ENCODE results near the gene MRPL2. TPM values are rescaled to one million over a fixed set of nuclear protein-coding genes. Genes with fewer than 3 reads are reported as not detected.

The MRPL2 gene
- total and polyA plus RNA-seq, 4 donors = 19.6 to 73.9 (median 44.7) TPM

- WGBS = 97% methylated on average over 11 of the region's 11 CpGs
- Histone ChIP-seq H3K27me3 (ENCODE audit: control insufficient read depth in 4 of 4, insufficient read depth in 4 of 4, low read length in 3 of 4) (no peaks in the 10 kb centered on the region), H3K27ac (ENCODE audit: low read depth in 1 of 2, low read length in 2 of 2) (no peak overlapping the region), H3K4me1 (ENCODE audit: control insufficient read depth in 4 of 4, insufficient read depth in 4 of 4, low read length in 3 of 4) (no peaks in the 10 kb centered on the region), H3K9me3 (ENCODE audit: control insufficient read depth in 4 of 4, low read length in 3 of 4) (no peaks in the 10 kb centered on the region), H3K36me3 (ENCODE audit: control insufficient read depth in 4 of 4, insufficient read depth in 3 of 4, low read depth in 1 of 4, low read length in 3 of 4) (peaks cover 2 to 43% (median 27%) of the 10 kb centered on the region in 4 donors), H3K4me3 (ENCODE audit: low read depth in 1 of 3, low read length in 3 of 3) (no peak overlapping the region), H3K9ac (ENCODE audit: low read depth in 1 of 2, low read length in 2 of 2) (no peak overlapping the region)
- TF ChIP-seq FOXA2 (IDR thresholded peaks at IDR 0.05) (no peak), NR2F2 (IDR thresholded peaks at IDR 0.05) (no peak), JUND (IDR thresholded peaks at IDR 0.05) (no peak), ATF3 (IDR thresholded peaks at IDR 0.05) (no peak), CTCF (IDR thresholded peaks at IDR 0.05; ENCODE audit: low read depth, low read length, missing input control) (no peak), HNF4A (conservative IDR thresholded peaks at IDR 0.05) (no peak)
- no peak for DNase-seq (ENCODE audit: low spot score)
Measured at GRCh38 chr6:43006251-43006650, 53.0 kb downstream of the MRPL2 start.

GRCh38 chr6:43005844-43006243 lies 53.4 kb downstream of the MRPL2 start:
- 94% methylated on average over 5 of the region's 5 CpGs for WGBS
- Histone ChIP-seq H3K36me3 (ENCODE audit: control insufficient read depth in 4 of 4, insufficient read depth in 3 of 4, low read depth in 1 of 4, low read length in 3 of 4) (peaks cover 1 to 39% (median 26%) of the 10 kb centered on the region in 4 donors), H3K9me3 (ENCODE audit: control insufficient read depth in 4 of 4, low read length in 3 of 4) (no peaks in the 10 kb centered on the region), H3K27me3 (ENCODE audit: control insufficient read depth in 4 of 4, insufficient read depth in 4 of 4, low read length in 3 of 4) (no peaks in the 10 kb centered on the region), H3K9ac (ENCODE audit: low read depth in 1 of 2, low read length in 2 of 2) (no peak overlapping the region), H3K4me3 (ENCODE audit: low read depth in 1 of 3, low read length in 3 of 3) (no peak overlapping the region), H3K27ac (ENCODE audit: low read depth in 1 of 2, low read length in 2 of 2) (no peak overlapping the region), H3K4me1 (ENCODE audit: control insufficient read depth in 4 of 4, insufficient read depth in 4 of 4, low read length in 3 of 4) (no peaks in the 10 kb centered on the region)
- TF ChIP-seq JUND (IDR thresholded peaks at IDR 0.05) (no peak), EGR1 (IDR thresholded peaks at IDR 0.05; ENCODE audit: low read depth in 2 of 2) (no peak), RAD21 (IDR thresholded peaks at IDR 0.05) (no peak), NR2F2 (IDR thresholded peaks at IDR 0.05) (no peak), RXRA (IDR thresholded peaks at IDR 0.05) (no peak), HNF4G (IDR thresholded peaks at IDR 0.05) (no peak), ZBTB33 (IDR thresholded peaks at IDR 0.05) (no peak)
- no peak for DNase-seq (ENCODE audit: low spot score)

Other genes starting within 250 kb of the MRPL2 start
- gene RPL7L1, start 179.8 kb downstream of the MRPL2 start, total RNA-seq = 10 to 100 TPM; 51.9 to 63.8 TPM
- gene RPL7L1, start 179.8 kb downstream of the MRPL2 start, polyA plus RNA-seq = 10 to 100 TPM; 39.6 to 43.8 TPM
- 1 to 10 TPM in 1 of 2 donors, not detected in 1; 1.1 TPM for gene PTCRA, start 143.4 kb downstream of the MRPL2 start, total RNA-seq
- gene PTCRA, start 143.4 kb downstream of the MRPL2 start, polyA plus RNA-seq = under 1 TPM in 1 of 2 donors, not detected in 1; 0.63 TPM
- gene CNPY3, start 130.0 kb downstream of the MRPL2 start, total RNA-seq = 10 to 100 TPM; 17.2 to 18.0 TPM
- 10 to 100 TPM; 36.5 to 41.0 TPM for gene CNPY3, start 130.0 kb downstream of the MRPL2 start, polyA plus RNA-seq
- 100 to 1,000 TPM in 1 of 2 donors, 10 to 100 TPM in 1; 10.5 to 140 TPM for gene GNMT, start 98.7 kb downstream of the MRPL2 start, total RNA-seq
- gene GNMT, start 98.7 kb downstream of the MRPL2 start, polyA plus RNA-seq = 100 to 1,000 TPM; 119 to 163 TPM
- 10 to 100 TPM; 15.1 to 20.7 TPM for gene PEX6, start 80.3 kb downstream of the MRPL2 start, total RNA-seq
- gene PEX6, start 80.3 kb downstream of the MRPL2 start, polyA plus RNA-seq = 10 to 100 TPM in 1 of 2 donors, 1 to 10 TPM in 1; 5.4 to 15.4 TPM
- gene PPP2R5D, start 74.9 kb downstream of the MRPL2 start, total RNA-seq = 10 to 100 TPM; 12.9 to 13.9 TPM
- gene PPP2R5D, start 74.9 kb downstream of the MRPL2 start, polyA plus RNA-seq = 10 to 100 TPM in 1 of 2 donors, 1 to 10 TPM in 1; 6.7 to 13.5 TPM
- 10 to 100 TPM; 10.7 to 24.0 TPM for gene MEA1, start 45.5 kb downstream of the MRPL2 start, total RNA-seq
- 10 to 100 TPM; 37.2 to 50.3 TPM for gene MEA1, start 45.5 kb downstream of the MRPL2 start, polyA plus RNA-seq
- 10 to 100 TPM; 51.2 to 66.5 TPM for gene KLHDC3, start 45.2 kb downstream of the MRPL2 start, total RNA-seq
- 10 to 100 TPM; 30.9 to 49.9 TPM for gene KLHDC3, start 45.2 kb downstream of the MRPL2 start, polyA plus RNA-seq
- 10 to 100 TPM; 23.4 to 33.4 TPM for gene RRP36, start 37.8 kb downstream of the MRPL2 start, total RNA-seq
- gene RRP36, start 37.8 kb downstream of the MRPL2 start, polyA plus RNA-seq = 10 to 100 TPM; 26.0 to 26.4 TPM
- 10 to 100 TPM; 10.3 to 10.4 TPM for gene CUL7, start 5.6 kb downstream of the MRPL2 start, total RNA-seq
- gene CUL7, start 5.6 kb downstream of the MRPL2 start, polyA plus RNA-seq = 1 to 10 TPM; 2.2 to 5.2 TPM
- gene KLC4, start 197 bp upstream of the MRPL2 start, total RNA-seq = 10 to 100 TPM; 33.2 to 97.0 TPM
- 10 to 100 TPM; 44.4 to 47.4 TPM for gene KLC4, start 197 bp upstream of the MRPL2 start, polyA plus RNA-seq
- gene PTK7, start 16.9 kb upstream of the MRPL2 start, total RNA-seq = 10 to 100 TPM in 1 of 2 donors, 1 to 10 TPM in 1; 1.8 to 10.5 TPM
- under 1 TPM; 0.67 to 0.76 TPM for gene PTK7, start 16.9 kb upstream of the MRPL2 start, polyA plus RNA-seq
- 10 to 100 TPM in 1 of 2 donors, 1 to 10 TPM in 1; 7.1 to 11.7 TPM for gene SRF, start 111.8 kb upstream of the MRPL2 start, total RNA-seq
- 1 to 10 TPM; 2.0 to 7.1 TPM for gene SRF, start 111.8 kb upstream of the MRPL2 start, polyA plus RNA-seq
- 10 to 100 TPM in 1 of 2 donors, 1 to 10 TPM in 1; 7.5 to 21.8 TPM for gene CUL9, start 122.8 kb upstream of the MRPL2 start, total RNA-seq
- gene CUL9, start 122.8 kb upstream of the MRPL2 start, polyA plus RNA-seq = 1 to 10 TPM; 6.5 to 7.5 TPM
- gene DNPH1, start 170.0 kb upstream of the MRPL2 start, total RNA-seq = 10 to 100 TPM; 53.2 to 59.8 TPM
- gene DNPH1, start 170.0 kb upstream of the MRPL2 start, polyA plus RNA-seq = 100 to 1,000 TPM; 147 to 195 TPM
- gene TTBK1, start 184.0 kb upstream of the MRPL2 start, total RNA-seq = 1 to 10 TPM in 1 of 2 donors, under 1 TPM in 1; 0.14 to 1.2 TPM
- gene TTBK1, start 184.0 kb upstream of the MRPL2 start, polyA plus RNA-seq = under 1 TPM; 0.18 to 0.70 TPM
- gene SLC22A7, start 238.8 kb upstream of the MRPL2 start, total RNA-seq = 100 to 1,000 TPM; 143 to 495 TPM
- gene SLC22A7, start 238.8 kb upstream of the MRPL2 start, polyA plus RNA-seq = 100 to 1,000 TPM; 172 to 284 TPM
- 1 to 10 TPM; 1.1 to 1.6 TPM for gene CRIP3, start 249.4 kb upstream of the MRPL2 start, total RNA-seq
- 1 to 10 TPM; 3.2 to 9.5 TPM for gene CRIP3, start 249.4 kb upstream of the MRPL2 start, polyA plus RNA-seq

All from liver (tissue), 9 donors.